ENCODE results near the gene NUDCD3.
A peak's percentile ranks its signal among the peaks of the same experiment; 100 is the strongest.
"Not testable (repeated sequence)": the region's sequence is repeated elsewhere in the genome, so short reads cannot be mapped to it uniquely, and the experiment has no call there.

The NUDCD3 gene

DNA sequence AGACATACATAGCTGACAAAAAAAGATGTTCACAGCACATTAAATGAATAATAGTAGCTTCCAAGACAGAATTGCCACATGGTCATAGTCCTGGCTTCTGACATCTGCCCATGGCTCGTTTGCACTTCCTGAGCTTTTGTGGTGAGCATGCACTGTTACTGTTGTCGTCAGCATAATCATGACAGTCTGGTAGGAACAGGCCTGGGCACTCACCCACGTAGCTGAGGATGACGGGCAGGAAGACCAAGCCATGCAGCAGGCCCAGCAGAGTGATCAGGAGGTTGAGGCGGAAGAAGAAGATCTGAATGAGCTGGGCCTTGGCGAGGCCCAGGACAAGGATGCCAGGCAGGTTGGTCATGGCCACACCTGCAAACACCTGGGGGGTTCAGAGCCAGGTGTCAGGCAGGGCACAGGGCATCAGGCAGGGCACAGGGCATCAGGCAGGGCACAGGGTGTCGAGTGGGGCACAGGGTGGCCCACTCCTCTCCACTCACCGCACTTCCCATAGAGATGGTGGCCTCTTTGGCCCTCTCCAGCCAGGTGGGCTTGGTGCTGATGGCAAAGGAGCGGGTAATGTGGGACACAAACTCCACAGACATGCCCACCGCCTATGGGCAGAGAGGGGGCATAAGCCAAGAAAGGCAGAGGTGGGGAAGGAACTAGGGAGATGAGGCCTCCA, 25.3 kb upstream of the NUDCD3 start:
- no peak for DNase-seq

DNA sequence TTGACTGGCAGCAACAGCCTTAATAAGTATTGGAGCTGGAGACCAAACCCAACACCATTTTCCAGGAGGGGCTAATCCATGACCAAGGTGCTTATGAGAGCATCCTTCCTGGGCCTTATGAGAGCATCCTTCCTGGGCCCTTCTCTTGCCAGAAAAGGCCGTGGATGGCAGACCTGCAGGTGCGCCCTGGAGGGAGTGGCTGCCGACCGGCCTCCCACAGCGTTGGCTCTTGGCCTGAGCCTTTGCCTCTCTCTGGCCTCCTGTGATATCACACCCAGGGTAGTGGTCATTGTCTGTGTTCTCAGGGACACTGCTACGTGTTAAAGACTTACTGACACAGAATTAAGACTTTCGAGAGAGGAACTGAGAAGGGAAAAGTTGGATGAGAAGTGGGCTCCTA, 22.3 kb upstream of the NUDCD3 start:
- DNase-seq: no peak

DNA sequence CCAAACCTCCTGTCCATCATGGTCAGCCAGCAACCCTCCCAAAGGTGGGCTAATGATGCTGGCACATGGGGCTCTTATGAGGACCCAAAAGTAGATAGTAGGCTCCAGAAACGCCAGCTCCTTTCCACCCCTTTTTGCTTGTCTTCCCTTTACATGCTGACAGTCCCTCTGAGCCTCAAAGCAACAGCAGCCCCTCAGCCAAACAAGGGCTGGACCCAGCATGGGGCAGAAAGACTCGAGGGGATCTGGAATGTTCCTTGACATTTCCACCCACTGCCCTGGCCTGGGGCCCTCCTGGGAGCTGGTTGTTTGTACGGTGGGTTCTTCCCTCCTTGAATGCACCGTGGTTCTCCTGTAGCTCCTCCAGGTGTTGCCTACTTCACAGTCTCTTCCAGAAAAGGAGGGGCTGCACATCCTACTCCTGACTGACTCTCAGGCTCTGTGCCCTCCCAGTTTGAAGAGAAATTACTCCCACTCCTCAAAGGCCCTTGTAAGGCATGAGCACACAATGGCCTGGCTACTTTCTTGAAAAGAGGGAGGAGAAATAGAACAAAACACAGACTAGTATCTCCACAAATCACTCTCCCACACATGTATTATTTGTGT, 21.5 kb upstream of the NUDCD3 start:
- no peak for DNase-seq

DNA sequence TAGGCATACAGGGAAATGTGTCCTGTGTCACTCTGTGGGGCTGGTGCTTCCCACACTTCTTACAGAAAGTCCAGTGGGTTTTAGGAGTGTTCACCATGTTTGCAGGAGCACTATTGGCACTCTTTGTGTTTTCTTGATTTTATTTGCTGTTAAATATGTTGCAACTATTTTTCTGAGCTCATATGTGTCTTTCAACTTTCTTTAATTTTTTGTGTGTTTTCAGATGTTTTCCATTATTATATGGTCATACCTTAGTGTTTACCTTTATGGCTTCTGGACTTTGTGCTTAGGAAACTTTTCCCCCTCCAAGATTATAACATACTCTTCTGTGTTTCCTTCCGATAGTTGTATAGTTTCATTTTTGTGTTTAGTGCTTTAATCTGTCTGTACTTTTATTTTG, 20.8 kb upstream of the NUDCD3 start:
- no peak for DNase-seq

DNA sequence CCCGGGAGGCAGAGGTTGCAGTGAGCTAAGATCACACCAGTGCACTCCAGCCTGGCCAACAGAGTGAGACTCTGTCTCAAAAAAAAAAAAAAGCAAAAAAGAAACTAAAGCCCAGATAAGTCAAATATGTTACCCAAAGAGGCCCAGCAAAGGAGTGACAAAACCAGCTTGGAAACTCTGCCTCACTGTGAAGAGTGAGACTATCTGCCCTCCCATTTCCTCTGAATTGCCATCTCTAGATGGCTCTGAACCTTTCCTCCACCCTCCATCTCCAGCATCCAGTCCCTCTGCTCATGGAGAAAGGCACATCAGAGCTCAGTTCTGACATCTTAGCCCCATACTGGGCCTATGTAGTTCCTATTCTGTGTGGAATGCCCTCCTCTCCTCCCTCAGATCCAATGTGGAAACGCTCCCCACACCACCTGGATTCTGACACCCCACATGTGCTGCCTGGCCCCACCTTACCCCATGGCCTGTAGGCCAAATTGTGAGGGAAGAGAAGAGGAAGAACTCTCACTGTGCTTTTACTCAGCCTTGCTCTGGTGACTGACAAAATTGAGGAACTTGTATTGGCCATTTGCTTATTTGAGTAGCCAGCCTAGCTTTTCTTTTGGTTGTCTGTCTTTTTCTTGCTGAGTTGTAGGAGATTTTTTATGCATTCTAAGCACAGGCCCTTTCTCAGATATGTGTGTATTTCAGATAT, 18.0 kb upstream of the NUDCD3 start:
- DNase-seq: no peak

DNA sequence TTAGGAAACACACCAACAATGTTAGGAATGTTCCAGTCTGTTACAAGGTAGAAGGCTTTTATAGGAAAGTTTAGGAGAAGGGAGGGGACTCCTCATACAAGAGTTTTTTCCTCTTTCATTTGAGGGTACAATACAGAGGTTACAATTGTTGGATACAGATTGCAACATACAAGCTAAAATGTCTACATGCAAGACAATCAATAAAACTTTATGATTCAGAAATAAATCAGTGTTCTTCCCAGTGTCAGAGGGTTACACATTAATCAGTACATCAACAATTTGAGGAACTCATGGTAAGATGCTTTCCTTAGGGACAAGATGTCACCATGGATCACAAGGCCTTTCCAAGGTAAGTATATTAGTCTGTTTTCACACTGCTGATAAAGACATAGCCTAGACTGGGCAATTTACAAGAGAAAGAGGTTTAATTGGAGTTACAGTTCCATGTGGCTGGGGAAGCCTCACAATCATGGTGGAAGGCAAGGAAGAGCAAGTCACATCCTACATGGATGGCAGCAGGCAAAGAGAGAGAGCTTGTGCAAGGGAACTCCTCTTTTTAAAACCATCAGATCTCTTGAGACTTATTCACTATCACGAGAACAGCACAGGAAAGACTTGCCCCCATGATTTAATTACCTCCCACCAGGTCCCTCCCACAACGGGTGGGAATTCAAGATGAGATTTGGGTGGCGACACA, 16.3 kb upstream of the NUDCD3 start:
- DNase-seq: not testable (repeated sequence)

DNA sequence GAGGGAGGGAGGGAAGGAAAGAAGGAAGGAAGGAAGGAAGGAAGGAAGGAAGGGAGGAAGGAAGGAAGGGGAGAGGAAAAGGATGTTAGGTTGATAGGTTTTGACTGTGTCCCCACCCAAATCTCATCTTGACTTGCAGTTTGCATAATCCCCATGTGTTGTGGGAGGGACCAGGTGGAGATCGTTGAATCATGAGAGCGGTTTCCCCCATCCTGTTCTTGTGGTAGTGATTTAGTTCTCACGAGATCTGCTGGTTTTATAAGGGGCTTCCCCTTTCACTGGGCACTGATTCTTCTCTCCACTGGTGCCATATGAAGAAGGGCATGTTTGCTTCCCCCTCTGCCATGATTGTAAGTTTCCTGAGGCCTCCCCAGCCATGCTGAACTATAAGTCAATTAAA, 15.1 kb upstream of the NUDCD3 start:
- no peak for DNase-seq

DNA sequence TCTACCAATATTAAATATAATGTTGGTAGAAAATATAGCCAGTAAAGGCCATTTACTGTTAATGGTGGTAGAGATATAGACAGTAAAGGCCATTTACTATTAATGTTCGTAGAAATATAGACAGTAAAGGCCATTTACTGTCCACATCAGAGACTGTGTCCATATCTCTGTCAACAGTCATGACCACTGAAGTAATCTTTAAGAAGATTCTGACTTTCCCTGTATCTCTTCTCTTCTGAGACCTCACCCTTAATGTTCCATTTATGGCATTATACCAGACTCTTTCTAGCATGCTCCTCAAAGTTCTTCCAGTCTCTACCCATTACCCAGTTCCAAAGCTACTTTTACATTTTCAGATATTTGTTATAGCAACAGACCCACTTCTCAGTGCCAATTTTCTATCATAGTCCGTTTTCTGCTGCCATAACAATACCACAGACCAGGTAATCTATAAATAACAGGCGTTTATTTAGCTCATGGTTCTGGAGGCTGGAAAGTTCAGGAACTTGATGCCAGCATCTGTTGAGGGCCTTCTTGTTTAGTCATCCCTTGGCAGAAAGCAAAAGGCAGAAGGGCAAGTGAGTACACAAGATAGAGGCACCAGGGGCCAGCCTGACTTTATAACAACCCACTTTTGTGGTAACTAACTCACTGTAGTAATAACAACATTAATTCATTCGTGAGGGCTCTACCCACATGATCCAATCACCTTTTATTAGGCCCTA, 7.9 kb upstream of the NUDCD3 start:
- DNase-seq: no peak

DNA sequence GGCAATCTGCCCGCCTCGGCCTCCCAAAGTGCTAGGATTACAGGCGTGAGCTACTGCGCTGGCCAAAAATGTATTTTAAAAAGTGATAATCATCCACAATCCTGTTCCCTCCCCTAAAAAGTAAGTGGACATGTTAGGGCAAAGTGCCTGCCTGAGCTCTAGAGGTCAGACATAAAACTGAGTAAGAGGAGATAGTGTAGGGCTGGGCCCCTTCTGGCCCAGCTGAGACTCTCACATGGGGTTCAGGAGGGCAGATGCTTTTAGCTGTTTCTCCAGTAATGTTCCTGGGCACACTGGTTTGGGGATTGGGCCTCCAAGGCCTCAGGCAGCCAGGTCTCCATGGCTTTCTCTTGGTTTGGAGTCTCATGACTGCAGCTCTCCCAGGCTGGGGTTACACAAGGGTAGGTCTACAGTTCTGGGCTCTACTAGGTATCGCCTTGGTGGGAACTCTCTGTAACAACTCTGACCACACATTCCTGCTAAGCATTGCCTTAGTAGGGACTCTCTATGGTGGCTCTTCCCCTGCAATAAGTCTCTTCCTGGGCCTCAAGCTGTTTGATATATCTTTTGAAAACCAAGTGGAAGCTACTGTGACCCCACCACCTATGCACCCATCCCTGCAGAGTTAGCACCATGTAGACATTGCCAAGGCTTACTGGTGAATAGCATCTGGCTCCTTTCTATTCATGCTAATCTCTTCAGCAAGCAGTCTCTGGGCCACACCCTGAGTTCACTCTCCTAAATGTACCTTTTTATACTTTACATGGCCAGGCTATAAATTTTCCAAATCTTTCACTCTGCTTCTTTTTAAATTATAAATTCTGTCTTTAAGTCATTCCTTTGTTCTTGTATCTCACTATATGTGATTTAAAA, 6.9 kb upstream of the NUDCD3 start:
- DNase-seq: no peak

DNA sequence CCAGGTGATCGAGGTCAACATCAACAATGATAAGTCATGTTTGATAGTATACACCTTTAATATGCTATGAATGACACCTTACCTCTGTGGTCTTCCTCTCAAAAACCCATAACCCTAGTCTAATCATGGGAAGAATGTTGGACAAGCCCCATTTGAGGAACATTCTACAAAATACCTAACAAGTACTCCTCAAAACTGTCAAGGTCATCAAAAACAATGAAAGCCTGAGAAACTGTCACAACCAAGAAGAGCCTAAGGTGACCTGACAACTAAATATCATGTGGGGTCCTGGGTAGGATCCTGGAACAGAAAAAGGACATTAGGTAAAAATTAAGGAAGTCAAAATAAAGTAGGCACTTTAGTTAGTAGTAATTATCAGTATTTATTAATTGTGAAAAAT, 5.9 kb upstream of the NUDCD3 start:
- no peak for DNase-seq

DNA sequence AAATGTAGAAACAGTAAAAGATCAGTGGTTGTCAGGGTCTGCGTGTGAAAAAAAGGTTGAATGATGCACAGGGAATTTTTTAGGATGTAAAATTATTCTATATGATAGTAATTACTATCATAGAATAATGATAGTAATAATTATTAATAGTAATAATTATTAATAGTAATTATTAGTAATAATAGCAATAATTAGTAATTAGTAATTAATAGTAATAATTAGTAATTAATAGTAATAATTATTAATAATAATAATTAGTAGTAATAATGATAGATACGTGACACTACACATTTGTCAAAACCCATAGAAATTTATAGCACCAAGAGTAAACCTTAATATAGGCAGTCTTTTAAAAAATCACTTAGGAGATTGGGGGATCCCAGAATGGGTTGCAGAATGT, 4.5 kb upstream of the NUDCD3 start:
- DNase-seq: no peak

DNA sequence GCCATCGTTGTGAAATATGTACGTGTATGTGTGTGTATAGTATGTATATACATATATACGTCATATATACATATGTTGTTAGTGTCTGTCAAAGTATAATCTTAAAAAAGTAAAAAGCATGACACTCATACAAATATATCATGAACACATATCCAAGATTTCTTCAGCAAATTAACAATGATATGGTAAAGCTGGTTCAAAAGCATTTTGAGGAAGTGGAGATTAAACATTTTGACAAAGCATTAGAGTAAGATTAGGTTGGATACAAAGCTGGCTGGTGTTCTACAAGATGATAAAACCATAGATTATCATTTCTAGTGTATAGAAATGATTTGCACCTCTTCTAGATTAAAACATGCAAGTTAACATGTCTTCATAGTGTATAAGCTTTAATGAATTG, 771 bp upstream of the NUDCD3 start:
- DNase-seq: no peak

DNA sequence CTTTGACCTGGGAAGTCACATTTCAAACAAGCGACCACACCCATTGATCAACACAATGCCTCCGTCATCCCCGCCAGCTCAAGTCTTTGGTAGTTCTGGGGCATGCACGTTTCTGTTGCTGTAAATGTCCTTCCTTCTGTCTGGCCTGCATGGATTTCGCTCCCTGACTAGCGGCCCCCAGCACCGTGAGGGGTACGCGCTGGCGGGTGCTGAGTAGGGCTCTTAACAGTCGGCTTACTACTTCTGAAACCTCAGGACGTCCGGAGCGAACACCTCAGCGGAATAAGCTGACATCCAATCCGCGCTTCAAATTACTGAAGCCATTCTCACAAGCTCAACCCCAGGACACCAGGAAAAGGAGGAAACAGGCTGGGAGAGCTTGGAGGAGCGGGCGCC, 505 bp downstream of the NUDCD3 start:
- DNase-seq: peak; percentile 45

DNA sequence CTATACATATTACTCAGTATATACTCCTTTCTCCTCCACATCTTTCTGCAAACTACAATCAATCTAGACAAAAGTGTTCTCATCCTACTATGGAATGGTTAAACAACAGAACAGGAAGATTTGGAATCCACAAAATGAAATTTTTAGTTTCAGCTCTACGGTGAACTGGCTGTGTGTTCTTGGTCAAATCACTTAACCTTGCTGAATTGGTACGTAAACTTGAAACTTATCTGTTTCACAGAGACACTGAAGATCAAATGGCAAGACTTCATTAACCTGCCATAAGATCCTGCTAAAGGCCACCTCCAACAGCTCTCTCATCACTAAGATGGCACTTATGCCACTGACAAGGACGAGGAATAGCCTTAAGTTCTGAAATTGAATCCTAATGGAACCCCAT, 1.5 kb downstream of the NUDCD3 start:
- no peak for DNase-seq

DNA sequence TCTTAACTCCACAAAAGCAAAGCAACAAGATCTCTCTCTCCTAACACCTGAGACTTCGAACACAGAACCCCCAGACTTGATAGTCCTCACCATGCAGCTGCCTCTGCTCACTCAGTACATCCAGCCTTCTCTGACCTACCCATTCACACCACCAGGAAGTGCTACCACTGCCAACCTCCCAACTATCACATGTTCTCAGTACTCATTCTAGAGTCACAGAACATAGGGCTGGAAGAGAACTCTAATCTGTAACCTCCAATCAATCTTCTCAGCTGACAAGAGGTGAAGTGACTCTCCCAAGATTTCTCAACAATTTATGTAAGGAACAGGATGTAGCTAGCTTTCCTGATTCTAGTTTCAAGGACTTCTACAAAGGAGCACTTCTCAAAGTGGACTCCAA, 3.8 kb downstream of the NUDCD3 start:
- no peak for DNase-seq

DNA sequence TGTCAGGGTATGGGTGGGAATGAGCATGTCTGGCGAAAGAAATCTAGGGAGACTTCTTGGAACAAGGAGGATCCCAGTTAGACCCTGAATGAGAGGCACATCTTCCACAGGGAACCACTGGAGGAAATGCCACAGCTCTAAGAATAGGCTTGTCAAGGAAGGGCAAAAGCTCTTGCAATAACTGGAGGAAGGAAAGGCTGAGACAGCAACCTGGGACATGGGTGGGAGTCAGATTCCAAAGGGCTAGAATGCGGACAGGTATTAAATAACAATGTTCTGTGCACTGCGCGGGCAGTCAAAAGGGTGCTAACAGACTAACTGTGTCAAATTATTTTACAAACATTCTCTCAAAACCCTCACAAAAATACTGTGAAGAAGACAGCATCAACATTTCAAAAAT, 4.5 kb downstream of the NUDCD3 start:
- DNase-seq: no peak

DNA sequence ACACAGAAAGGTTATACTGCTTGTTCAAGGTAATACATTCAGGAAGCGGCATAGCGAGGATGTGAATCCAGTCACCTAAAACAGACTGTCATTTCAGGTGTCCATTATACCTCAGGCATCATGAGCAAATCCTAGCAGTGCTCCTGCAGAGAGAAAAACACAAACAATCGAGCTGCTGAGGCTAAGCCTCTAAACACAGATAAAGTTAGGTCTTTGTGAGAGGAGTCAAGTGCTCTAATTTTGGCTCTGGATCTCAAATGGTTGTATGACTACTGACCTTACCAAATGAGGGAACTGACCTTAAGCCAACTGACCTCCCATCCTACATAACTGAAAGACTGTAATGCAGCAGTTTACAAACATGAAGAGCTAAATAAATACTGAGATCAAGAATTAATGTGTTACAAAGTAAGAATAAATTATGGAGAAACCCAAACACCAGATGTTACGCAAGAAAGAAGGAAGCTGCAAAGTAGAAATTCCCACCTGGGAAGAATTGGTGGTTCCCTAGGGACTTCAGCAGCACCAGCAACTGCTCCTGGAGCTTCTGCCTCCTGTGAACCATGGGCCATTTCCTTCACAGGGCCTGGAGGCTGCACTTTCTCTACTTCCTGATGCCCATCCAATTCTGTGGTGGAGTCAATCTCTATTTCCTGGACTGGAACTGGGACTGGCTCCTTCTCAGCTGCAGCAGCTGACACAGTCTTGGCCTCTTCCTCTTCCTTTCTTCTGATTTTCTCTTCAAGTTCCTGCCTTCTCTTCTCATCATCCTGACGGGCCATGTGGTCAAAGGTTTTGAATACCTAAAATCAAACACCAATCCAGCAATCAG, 5.8 kb downstream of the NUDCD3 start:
- no peak for DNase-seq

DNA sequence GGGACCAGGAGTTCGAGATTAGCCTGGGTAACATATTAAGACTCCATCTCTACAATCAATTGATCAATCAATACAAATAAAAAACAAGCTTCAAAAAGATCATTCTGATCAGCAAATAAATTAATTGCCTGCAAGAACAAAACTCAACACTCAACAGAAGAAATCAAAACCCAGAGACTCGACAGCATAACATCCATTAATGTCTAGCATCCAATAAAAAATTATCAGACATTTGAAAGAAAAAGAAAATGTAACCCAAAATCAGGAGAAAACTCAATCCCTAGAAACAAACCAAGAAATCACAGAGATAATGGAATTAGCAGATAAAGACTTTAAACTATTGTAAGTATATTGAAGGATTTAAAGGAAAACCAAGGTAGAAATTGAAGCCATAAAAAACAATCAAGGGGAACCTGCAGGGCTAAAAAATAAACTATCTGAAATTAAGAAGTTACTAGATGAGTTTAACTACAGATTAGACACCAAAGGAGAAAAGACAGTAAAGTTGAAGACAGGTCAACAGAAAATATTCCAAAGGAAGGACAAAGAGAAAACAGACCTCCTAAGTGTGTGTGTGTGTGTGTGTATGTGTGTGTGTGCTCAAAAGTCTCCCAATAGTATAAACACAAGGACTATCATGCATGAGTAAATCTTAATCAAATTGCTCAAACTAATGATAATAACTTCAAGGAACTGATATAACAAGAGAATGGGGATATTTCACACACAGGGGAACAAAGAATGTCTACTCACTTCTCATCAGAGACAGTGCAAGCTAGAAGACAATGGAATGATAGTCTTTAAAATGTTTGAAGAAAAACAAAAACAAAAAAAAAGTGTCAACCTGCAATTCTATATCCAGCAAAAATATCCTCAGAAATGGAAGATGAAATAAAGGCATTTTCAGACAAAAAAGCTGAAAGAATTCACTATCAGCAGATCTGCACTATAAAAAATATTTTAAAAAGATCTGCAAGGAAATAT, 7.7 kb downstream of the NUDCD3 start:
- DNase-seq: no peak

DNA sequence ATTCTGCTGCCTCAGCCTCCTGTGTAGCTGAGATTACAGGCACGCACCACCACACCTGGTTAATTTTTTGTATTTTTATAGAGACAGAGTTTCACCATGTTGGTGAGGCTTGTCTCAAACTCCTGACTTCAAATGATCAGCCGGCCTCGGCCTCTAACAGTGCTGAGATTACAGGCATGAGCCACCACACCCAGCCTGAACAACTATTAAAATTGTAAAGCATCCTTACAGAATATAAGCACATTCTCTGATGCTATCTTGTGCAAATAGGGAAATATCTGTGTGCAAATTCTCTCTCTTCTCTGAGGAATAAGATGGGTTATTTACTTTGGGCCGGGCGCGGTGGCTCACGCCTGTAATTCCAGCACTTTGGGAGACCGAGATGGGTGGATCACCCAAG, 12.5 kb downstream of the NUDCD3 start:
- no peak for DNase-seq

All from CD4-positive, alpha-beta T cell treated with Interleukin-12 subunit alpha and Interleukin-12 subunit beta, for 1 hour (primary cell).